GM10248 (cell line): ENCODE results near the gene ASIC2.

Experiments
- CTCF ChIA-PET: fragments of 300-600 bp; sonication (Branson Sonifier 250); formaldehyde crosslinking; extraction: SDS; loops from one replicate; lab custom pipeline; 2021; ENCODE audit warnings: antibody characterized with exemption; lab: Yijun Ruan, JAX
- POLR2A ChIA-PET: fragments of 350-650 bp; sonication (Branson Sonifier 250); formaldehyde crosslinking; extraction: SDS; loops from one replicate; lab custom pipeline; 2020; ENCODE audit warnings: antibody characterized with exemption; lab: Yijun Ruan, JAX
- DNase-seq: peaks from one replicate; pipeline ENCODE4 v3.0.0; 2012; ENCODE audit errors: extremely low spot score
- TF ChIP-seq, protein P1 (sequence below): IDR thresholded peaks from 2 replicates; pipeline ENCODE4 v1.5.1; 2012; ENCODE audit warnings: mild to moderate bottlenecking, low read depth; ENCODE audit errors: extremely low read depth, missing control alignments, control extremely low read depth

The ASIC2 gene

DNA sequence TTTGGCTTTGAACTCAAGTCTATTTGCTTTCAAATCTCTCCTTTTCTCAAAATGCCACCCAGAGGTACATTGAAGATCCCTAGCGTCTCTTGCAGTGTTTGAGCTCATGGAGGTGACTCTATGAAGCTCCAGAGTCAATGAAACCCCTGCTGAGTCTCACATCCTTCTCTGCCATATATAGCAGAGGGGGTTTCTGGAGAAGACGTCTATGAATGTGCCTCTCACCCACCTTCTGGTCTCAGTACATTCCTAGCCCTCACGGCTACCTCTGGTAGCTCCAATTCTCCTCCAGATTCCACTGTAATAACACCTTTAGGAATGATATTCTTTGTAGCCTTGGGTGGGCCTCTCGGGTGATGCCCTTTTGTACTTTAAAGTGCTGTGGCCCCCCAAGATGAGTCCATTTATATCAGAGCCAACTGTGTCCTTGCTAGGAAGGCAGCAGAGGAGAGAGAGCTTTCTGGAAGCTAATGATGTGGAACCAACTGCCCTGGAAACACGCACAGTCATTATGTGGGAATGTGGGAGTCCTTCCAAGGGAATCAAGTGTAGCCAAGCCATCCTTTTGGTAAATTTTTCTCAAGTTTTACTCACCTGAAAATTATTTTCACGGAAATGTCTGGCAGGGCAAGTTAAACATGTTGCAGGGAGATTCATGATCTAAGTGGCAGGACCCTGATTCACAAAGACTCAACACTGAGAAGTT is 123.4 kb downstream of the ASIC2 start:
- CTCF ChIA-PET, result interaction anchor here (1.5 kb wide), 1 partner anchor 9 kb away, joined by 5 read pairs; no protein-coding TSS in a partner anchor
- DNase-seq, result no peak
- TF ChIP-seq, protein P1, sequence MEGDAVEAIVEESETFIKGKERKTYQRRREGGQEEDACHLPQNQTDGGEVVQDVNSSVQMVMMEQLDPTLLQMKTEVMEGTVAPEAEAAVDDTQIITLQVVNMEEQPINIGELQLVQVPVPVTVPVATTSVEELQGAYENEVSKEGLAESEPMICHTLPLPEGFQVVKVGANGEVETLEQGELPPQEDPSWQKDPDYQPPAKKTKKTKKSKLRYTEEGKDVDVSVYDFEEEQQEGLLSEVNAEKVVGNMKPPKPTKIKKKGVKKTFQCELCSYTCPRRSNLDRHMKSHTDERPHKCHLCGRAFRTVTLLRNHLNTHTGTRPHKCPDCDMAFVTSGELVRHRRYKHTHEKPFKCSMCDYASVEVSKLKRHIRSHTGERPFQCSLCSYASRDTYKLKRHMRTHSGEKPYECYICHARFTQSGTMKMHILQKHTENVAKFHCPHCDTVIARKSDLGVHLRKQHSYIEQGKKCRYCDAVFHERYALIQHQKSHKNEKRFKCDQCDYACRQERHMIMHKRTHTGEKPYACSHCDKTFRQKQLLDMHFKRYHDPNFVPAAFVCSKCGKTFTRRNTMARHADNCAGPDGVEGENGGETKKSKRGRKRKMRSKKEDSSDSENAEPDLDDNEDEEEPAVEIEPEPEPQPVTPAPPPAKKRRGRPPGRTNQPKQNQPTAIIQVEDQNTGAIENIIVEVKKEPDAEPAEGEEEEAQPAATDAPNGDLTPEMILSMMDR, result no peak
- POLR2A ChIA-PET, result no interaction called here

DNA sequence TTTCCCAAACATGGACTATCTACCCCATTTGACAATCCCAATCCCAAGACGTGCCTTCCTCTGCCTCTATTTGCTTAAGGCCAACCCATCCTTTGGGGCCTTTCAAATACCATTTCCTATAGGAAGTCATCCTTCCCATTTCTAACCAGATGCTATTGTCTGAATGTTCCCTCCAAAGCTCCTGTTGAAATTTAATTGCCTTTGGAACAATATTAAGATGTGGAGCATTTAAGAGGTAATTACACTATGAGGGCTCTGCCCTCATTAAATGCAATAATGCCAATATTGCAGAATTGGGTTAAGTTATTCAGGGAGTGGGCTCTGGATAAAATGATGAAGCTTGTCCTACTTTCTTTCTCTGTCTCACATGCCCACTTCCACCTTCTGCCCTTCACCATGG is 125.4 kb downstream of the ASIC2 start:
- TF ChIP-seq, protein P1, result no peak
- CTCF ChIA-PET, result no interaction called here
- POLR2A ChIA-PET, result no interaction called here

DNA sequence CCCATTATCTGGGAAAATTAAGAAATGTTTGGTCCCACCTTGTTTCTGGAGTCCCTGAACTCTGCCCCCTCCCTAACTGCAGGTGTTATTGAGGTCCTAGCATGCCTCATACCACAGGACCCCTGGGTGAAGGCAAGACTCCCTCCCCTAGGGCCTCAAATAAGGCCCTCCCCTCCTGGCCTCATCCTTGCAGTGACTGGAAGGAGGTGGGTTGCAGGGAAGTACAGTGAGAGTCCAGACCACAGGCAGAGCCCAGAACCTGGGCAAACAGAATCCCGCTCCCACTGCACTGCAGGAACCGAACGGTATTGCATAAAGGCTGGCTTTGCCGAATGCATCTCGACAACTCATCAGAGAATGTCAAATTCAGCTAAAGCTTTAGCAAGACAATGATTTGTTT is 126.6 kb downstream of the ASIC2 start:
- DNase-seq, result no peak
- TF ChIP-seq, protein P1, result no peak
- ChIA-PET POLR2A (no interaction called here), CTCF (no interaction called here)

More for the DNA sequence above, 125.4 kb downstream of the ASIC2 start:
- DNase-seq, result no peak

DNA sequence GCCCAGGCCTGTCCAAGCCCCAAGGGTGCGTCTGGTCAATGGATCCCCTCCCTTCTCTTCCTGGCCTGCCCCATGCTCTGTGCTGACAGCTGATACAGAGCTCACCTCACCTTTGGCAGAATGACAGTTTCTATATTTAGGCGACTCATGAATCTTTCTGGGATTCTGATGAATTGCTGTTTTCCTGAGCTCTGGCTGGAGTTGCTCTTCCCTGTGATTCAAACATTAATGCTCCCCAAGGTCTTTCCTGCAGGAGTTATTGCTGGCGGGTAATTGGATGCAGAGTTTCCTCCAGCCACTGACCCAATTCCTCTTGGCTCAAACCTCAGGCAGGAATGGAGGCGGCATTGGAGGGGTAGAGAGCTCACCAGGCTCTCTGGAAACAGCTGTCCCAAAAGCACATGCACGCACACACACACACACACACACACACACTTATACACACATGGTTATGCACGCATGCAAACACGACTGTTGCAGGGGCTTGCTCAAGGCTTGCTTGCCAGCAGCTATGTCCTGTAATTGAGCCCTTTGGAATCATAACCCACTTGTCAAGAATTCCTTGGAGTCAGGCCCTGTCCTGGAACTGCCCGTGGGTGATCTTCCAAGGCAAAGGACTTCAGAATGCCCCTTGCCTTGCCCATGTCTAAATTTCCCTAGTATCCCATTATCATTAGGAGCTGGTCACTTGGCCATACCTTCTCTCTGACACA is 128.8 kb downstream of the ASIC2 start:
- ChIA-PET POLR2A (no interaction called here), CTCF (no interaction called here)

DNA sequence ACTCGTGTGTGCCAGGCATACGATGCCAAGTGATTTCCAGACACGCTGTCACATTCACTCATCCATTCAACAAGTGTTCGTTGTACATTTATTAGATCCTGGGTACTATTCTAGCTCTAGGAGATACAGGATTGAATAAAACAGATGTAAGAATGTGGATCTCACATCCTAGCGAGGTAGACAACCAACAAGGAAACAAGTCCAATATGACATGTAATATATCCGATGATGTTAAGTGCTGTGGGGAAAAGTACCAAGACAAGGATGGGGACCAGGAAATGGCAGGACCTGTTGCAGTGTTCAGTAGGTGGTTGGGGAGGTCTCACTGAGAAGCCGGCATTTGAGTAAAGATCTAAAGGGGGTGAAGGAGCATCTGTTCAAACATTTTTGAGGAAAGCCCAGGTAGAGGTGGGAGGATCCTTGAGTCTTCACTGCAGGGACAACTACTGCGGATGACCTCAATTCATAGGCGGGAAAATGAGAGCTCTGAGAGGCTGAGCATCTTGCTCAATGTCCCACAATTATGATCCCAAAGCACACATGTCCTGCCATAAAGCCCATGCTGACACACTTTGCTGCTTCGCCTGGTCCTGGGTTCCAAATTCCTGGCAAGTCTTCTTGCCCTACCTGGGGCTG is 129.4 kb downstream of the ASIC2 start:
- TF ChIP-seq, protein P1, result no peak
- POLR2A ChIA-PET, result no interaction called here
- CTCF ChIA-PET, result no interaction called here
- no peak for DNase-seq

More for the DNA sequence above, 128.8 kb downstream of the ASIC2 start:
- no peak for DNase-seq
- TF ChIP-seq, protein P1, result no peak

DNA sequence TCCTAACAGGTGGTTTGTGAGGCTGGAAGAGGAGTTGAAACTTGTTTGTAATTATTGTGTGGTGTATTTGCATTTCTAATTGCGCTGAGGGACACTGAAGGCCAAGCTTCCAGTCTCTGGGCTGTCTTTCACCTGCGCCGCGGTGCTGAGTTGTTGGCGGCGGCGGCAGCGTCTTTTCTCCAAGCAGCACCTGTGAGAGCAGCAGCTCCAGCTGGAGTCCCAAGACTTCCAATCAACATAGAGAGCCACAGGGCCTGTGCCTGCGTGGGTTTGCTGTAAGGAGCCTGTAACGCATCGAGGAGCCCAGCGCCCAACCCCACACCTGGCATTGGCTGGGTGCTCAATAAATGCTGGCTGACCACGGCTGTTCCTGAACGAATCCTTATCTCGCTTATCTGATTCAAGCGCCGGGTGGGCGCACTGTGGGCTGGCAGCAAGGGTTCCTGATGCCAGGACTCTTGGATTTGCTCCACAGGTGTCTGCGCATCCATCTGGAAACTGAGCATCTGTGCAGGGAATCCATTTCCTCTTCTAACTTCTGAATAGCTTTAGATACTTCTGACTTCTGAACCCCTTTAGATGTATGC is 138.1 kb downstream of the ASIC2 start:
- TF ChIP-seq, protein P1, result no peak
- CTCF ChIA-PET, result no interaction called here
- POLR2A ChIA-PET, result no interaction called here
- no peak for DNase-seq
